ENCODE measurements around the gene MTFR1L. TPM values are rescaled to one million over a fixed set of nuclear protein-coding genes. Genes with fewer than 3 reads are reported as not detected.

Gene MTFR1L
- total RNA-seq, 1 experiment from 2014 or later, result 28.9 TPM

GRCh38 chr1:25770541-25771220 lies 49.1 kb upstream of the MTFR1L start:
- ChIA-PET POLR2A (no interaction called here), CTCF (interaction anchor here (0.9 kb wide), 1 partner anchor 28 kb away, joined by 4 read pairs; no protein-coding TSS in a partner anchor)
- TF ChIP-seq TEAD1 (CRISPR knock-in tag; IDR thresholded peaks at IDR 0.05) (no peak), ZNF317 (CRISPR knock-in tag; IDR thresholded peaks at IDR 0.05; ENCODE audit: borderline replicate concordance, low read depth) (no peak), GTF2I (CRISPR knock-in tag; conservative IDR thresholded peaks at IDR 0.05) (no peak), ETV6 (CRISPR knock-in tag; IDR thresholded peaks at IDR 0.05) (no peak), CREB1 (CRISPR knock-in tag; IDR thresholded peaks at IDR 0.05) (no peak), ZNF121 (CRISPR knock-in tag; IDR thresholded peaks at IDR 0.05) (no peak), ATF3 (CRISPR knock-in tag; conservative IDR thresholded peaks at IDR 0.05) (no peak), FOXK1 (CRISPR knock-in tag; IDR thresholded peaks at IDR 0.05) (no peak), USF2 (CRISPR knock-in tag; IDR thresholded peaks at IDR 0.05) (no peak), TP53 (CRISPR knock-in tag; IDR thresholded peaks at IDR 0.05) (no peak), ZNF219 (CRISPR knock-in tag; IDR thresholded peaks at IDR 0.05; ENCODE audit: borderline replicate concordance) (no peak), ZBTB21 (CRISPR knock-in tag; IDR thresholded peaks at IDR 0.05; ENCODE audit: borderline replicate concordance) (no peak)
- TF ChIP-seq, protein P1, sequence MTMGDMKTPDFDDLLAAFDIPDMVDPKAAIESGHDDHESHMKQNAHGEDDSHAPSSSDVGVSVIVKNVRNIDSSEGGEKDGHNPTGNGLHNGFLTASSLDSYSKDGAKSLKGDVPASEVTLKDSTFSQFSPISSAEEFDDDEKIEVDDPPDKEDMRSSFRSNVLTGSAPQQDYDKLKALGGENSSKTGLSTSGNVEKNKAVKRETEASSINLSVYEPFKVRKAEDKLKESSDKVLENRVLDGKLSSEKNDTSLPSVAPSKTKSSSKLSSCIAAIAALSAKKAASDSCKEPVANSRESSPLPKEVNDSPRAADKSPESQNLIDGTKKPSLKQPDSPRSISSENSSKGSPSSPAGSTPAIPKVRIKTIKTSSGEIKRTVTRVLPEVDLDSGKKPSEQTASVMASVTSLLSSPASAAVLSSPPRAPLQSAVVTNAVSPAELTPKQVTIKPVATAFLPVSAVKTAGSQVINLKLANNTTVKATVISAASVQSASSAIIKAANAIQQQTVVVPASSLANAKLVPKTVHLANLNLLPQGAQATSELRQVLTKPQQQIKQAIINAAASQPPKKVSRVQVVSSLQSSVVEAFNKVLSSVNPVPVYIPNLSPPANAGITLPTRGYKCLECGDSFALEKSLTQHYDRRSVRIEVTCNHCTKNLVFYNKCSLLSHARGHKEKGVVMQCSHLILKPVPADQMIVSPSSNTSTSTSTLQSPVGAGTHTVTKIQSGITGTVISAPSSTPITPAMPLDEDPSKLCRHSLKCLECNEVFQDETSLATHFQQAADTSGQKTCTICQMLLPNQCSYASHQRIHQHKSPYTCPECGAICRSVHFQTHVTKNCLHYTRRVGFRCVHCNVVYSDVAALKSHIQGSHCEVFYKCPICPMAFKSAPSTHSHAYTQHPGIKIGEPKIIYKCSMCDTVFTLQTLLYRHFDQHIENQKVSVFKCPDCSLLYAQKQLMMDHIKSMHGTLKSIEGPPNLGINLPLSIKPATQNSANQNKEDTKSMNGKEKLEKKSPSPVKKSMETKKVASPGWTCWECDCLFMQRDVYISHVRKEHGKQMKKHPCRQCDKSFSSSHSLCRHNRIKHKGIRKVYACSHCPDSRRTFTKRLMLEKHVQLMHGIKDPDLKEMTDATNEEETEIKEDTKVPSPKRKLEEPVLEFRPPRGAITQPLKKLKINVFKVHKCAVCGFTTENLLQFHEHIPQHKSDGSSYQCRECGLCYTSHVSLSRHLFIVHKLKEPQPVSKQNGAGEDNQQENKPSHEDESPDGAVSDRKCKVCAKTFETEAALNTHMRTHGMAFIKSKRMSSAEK (CRISPR knock-in tag; IDR thresholded peaks at IDR 0.05; ENCODE audit: borderline replicate concordance), result no peak
- TF ChIP-seq, protein P2, sequence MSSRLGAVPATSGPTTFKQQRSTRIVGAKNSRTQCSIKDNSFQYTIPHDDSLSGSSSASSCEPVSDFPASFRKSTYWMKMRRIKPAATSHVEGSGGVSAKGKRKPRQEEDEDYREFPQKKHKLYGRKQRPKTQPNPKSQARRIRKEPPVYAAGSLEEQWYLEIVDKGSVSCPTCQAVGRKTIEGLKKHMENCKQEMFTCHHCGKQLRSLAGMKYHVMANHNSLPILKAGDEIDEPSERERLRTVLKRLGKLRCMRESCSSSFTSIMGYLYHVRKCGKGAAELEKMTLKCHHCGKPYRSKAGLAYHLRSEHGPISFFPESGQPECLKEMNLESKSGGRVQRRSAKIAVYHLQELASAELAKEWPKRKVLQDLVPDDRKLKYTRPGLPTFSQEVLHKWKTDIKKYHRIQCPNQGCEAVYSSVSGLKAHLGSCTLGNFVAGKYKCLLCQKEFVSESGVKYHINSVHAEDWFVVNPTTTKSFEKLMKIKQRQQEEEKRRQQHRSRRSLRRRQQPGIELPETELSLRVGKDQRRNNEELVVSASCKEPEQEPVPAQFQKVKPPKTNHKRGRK (CRISPR knock-in tag; IDR thresholded peaks at IDR 0.05; ENCODE audit: borderline replicate concordance), result no peak
- TF ChIP-seq, protein P3, sequence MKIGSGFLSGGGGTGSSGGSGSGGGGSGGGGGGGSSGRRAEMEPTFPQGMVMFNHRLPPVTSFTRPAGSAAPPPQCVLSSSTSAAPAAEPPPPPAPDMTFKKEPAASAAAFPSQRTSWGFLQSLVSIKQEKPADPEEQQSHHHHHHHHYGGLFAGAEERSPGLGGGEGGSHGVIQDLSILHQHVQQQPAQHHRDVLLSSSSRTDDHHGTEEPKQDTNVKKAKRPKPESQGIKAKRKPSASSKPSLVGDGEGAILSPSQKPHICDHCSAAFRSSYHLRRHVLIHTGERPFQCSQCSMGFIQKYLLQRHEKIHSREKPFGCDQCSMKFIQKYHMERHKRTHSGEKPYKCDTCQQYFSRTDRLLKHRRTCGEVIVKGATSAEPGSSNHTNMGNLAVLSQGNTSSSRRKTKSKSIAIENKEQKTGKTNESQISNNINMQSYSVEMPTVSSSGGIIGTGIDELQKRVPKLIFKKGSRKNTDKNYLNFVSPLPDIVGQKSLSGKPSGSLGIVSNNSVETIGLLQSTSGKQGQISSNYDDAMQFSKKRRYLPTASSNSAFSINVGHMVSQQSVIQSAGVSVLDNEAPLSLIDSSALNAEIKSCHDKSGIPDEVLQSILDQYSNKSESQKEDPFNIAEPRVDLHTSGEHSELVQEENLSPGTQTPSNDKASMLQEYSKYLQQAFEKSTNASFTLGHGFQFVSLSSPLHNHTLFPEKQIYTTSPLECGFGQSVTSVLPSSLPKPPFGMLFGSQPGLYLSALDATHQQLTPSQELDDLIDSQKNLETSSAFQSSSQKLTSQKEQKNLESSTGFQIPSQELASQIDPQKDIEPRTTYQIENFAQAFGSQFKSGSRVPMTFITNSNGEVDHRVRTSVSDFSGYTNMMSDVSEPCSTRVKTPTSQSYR (CRISPR knock-in tag; IDR thresholded peaks at IDR 0.05), result no peak
- TF ChIP-seq, protein P4, sequence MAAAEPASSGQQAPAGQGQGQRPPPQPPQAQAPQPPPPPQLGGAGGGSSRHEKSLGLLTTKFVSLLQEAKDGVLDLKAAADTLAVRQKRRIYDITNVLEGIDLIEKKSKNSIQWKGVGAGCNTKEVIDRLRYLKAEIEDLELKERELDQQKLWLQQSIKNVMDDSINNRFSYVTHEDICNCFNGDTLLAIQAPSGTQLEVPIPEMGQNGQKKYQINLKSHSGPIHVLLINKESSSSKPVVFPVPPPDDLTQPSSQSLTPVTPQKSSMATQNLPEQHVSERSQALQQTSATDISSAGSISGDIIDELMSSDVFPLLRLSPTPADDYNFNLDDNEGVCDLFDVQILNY (CRISPR knock-in tag; IDR thresholded peaks at IDR 0.05), result no peak
- Mint-ChIP-seq H3K27me3 (ENCODE audit: low read depth) (no peaks in the 10 kb centered on the region; the same call in 1 of the 2 replicates), H3K9me3 (no peaks in the 10 kb centered on the region), H3K36me3 (no peaks in the 10 kb centered on the region), H3K4me1 (peaks cover 52% of the 10 kb centered on the region), H3K4me3 (no peak overlapping the region), H3K27ac (peak overlapping the region; percentile 66; the same call in 1 of the 2 replicates)
- no peak for DNase-seq (ENCODE audit: low spot score)
- no peak for ATAC-seq
